Lower leg skin (tissue), 4 donors: ENCODE results near the gene GJA5. TPM values are rescaled to one million over a fixed set of nuclear protein-coding genes. Genes with fewer than 3 reads are reported as not detected.

ENCODE experiments used
- DNase-seq, 2 donors: peaks; one replicate each; pipeline ENCODE4 v3.0.0-alpha.2; 2019; ENCODE audit warnings: low spot score in 2 of 2
- H3K4me3 ChIP-seq: fragments of 200-600 bp; sonication (generic); 2 replicates; pipeline ENCODE4 v1.5.1; 2017; ENCODE audit warnings: mild to moderate bottlenecking, low read depth; ENCODE audit not compliant: poor library complexity, severe bottlenecking
- POLR2A ChIP-seq, 2 donors: fragments of 450-650 bp; IDR thresholded peaks; one replicate each; pipeline ENCODE4 v1.6.1; 2016 to 2017; ENCODE audit warnings: antibody characterized with exemption in 2 of 2, mild to moderate bottlenecking in 1 of 2, moderate library complexity in 1 of 2
- intact Hi-C: fragments of 100-400 bp; cut with DNase I; formaldehyde crosslinking; loops from one replicate; pipeline ENCODE4 v1.15.0; 2023; ENCODE audit warnings: low total_unique reads
- total RNA-seq, 4 donors: library from RNA; depleted of rRNA; stranded (reverse); fragments of >200 nt; gene quantifications; one replicate each; pipeline ENCODE4 v1.1.0, GENCODE V29; 2016
- TF ChIP-seq, protein P1 (sequence below), 3 donors: fragments of 450-650 bp; IDR thresholded peaks; one replicate each; pipeline ENCODE4 v1.5.1; 2016; ENCODE audit warnings: antibody characterized with exemption in 3 of 3, mild to moderate bottlenecking in 3 of 3, moderate library complexity in 2 of 3

GJA5 gene
- total RNA-seq, 4 donors from 2014 or later, result 2.0 to 6.6 (median 3.5) TPM

DNA sequence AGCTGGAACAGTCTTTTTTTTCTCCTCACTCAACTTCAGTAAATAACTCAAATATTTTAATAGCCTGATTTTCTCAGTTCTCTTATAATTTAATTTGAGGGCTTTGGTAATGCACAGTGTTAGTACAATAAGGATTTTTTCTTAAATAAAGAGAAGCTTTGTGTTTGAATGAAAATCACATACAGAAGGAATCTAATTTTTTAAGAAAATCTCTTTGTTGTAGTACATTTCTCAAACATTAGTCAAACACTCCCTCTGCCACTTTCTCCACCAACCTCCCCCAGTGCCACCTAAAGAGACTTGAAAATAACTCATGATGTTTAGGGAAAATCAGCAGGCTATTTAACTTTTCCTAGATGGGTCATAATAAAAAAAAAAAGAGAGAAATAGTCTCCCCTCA is 47.8 kb downstream of the GJA5 start:
- TF ChIP-seq, protein P1, sequence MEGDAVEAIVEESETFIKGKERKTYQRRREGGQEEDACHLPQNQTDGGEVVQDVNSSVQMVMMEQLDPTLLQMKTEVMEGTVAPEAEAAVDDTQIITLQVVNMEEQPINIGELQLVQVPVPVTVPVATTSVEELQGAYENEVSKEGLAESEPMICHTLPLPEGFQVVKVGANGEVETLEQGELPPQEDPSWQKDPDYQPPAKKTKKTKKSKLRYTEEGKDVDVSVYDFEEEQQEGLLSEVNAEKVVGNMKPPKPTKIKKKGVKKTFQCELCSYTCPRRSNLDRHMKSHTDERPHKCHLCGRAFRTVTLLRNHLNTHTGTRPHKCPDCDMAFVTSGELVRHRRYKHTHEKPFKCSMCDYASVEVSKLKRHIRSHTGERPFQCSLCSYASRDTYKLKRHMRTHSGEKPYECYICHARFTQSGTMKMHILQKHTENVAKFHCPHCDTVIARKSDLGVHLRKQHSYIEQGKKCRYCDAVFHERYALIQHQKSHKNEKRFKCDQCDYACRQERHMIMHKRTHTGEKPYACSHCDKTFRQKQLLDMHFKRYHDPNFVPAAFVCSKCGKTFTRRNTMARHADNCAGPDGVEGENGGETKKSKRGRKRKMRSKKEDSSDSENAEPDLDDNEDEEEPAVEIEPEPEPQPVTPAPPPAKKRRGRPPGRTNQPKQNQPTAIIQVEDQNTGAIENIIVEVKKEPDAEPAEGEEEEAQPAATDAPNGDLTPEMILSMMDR (IDR thresholded peaks at IDR 0.05), result no peak
- no peak for TF ChIP-seq POLR2A (IDR thresholded peaks at IDR 0.05)
- DNase-seq, result no peak
- intact Hi-C loops, result no loop called here
- no peak overlapping the region for H3K4me3 ChIP-seq

Other genes starting within 250 kb of the GJA5 start
- gene BCL9, start 219.1 kb downstream of the GJA5 start, total RNA-seq, result 10 to 100 TPM in 3 of 4 donors, 1 to 10 TPM in 1; 6.9 to 15.3 (median 12.8) TPM
- 10 to 100 TPM; 11.5 to 18.5 (median 14.2) TPM for gene ACP6, start 90.1 kb downstream of the GJA5 start, total RNA-seq
- gene GJA8, start 142.2 kb upstream of the GJA5 start, total RNA-seq, result not detected
- gene GPR89B, start 167.8 kb upstream of the GJA5 start, total RNA-seq, result 10 to 100 TPM; 14.0 to 26.5 (median 21.0) TPM